Hematopoietic multipotent progenitor cell treated with erythropoietin and hydrocortisone succinate and interleukin-3 and kit ligand, for 6 days (in vitro differentiated cells): ENCODE results near the gene ERFE.

Experiments
- DNase-seq: peaks from one replicate; pipeline ENCODE4 v3.0.0-alpha.2; 2015

Gene ERFE

DNA sequence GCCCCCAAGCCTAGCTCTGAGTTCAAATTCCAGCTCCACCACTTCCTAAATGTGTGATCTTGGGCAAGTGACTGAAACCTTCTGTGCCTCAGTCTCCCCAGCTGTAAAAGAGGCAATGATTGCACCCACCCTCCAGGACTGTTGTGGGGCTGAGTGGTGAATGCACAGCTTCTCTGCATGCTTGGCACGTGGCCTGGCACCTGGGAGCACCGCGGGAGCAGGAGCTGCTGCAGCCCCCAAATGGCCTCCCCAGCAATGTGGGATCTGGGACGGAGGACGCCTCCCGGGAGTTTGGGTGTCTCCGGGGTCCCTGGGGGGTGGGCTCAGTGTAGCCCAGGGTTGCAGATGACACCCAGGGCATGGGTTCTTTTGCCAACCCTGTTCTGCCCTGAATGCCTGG is 18.7 kb upstream of the ERFE start:
- no peak for DNase-seq

DNA sequence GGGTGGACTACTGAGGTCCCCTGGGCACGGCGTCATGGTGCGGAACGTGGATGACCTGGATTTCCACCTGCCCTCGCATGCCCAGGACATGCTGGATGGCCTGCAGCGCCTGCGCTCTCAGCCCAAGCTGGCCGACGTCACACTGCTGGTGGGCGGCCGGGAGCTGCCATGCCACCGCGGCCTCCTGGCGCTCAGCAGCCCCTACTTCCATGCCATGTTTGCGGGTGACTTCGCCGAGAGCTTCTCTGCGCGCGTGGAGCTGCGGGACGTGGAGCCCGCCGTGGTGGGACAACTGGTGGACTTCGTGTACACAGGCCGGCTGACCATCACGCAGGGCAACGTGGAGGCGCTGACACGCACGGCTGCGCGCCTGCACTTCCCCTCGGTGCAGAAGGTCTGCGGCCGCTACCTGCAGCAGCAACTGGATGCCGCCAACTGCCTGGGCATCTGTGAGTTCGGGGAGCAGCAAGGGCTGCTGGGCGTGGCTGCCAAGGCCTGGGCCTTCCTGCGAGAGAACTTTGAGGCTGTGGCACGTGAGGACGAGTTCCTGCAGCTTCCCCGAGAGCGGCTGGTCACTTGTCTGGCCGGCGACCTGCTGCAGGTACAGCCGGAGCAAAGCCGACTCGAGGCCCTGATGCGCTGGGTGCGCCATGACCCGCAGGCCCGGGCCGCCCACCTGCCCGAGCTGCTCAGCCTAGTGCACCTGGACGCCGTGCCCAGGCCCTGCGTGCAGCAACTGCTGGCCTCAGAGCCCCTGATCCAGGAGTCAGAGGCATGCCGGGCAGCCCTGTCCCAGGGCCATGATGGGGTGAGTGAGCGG is 17.8 kb upstream of the ERFE start:
- no peak for DNase-seq

DNA sequence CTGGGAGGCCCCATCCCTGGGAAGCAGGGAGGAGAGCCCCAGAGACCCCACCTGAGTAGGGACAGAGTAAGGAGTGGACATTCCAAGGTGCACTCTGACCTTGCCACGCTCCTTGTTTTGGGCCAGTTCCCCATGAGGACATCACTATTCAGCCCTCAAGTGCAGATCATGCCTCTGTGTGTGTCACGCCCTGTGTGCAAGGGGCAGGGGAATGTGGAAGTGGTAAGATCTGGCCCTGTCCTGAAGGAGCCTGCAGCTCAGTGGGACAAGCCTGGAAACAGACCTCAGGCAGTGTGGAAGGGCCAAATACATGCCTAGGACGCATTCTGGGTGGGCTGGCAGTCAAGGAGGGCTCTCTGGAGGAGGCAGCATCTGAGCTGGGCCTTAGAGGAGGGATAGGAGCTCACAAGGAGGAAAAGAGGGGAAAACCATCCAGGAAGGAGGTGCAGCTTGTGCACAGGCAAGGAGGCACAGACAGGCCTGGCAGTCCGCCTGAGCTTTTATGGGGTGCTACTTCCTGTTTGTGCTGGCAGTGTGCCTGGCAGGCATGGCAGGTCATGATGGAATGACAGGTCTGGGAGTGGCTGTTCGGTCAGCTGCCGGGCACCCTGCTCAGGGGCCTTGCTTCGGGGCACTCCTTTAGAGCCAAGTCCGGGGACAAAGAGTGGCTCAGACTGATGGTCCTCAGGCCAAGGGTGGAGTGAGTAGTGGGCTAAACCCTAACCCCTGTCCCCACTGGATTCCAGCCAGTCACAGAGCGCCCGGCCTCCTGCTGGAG is 17.0 kb upstream of the ERFE start:
- peak; percentile 85 for DNase-seq

DNA sequence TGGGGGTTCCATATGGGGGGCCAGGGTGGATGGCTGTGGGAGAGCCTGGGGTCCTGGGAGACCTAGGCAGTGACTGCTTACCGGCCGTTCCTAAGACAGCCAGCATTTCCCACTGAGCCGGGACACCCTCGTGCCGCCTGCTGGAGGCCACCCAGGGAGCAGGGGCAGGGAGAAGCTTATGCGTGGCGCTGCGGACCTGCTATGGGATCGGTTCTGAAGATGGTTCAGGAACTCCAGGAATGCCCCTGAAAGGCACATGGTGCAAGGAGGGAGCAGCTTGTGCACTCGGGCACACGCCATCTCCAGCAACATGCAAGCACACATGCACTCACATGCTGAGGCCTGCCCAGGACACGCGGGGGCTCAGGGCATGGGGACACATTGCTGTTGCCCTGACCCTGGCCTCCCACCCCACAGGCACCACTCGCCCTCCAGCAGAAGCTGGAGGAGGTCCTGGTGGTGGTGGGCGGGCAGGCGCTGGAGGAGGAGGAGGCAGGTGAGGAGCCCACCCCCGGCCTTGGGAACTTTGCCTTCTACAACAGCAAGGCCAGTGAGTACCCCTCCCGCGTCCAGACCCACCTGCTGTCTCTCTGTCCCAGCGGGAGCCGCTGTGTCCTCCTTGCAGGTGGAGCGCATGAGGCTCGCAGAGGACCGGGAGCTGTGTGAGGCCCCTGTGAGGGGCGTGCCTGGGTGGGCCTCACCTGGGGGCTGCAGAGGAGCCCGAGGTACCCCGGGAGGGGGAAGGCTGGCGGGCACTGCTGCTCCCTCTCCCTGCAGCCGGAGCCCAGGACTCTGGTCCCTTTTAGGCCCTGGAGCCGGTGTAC is 16.2 kb upstream of the ERFE start:
- no peak for DNase-seq

DNA sequence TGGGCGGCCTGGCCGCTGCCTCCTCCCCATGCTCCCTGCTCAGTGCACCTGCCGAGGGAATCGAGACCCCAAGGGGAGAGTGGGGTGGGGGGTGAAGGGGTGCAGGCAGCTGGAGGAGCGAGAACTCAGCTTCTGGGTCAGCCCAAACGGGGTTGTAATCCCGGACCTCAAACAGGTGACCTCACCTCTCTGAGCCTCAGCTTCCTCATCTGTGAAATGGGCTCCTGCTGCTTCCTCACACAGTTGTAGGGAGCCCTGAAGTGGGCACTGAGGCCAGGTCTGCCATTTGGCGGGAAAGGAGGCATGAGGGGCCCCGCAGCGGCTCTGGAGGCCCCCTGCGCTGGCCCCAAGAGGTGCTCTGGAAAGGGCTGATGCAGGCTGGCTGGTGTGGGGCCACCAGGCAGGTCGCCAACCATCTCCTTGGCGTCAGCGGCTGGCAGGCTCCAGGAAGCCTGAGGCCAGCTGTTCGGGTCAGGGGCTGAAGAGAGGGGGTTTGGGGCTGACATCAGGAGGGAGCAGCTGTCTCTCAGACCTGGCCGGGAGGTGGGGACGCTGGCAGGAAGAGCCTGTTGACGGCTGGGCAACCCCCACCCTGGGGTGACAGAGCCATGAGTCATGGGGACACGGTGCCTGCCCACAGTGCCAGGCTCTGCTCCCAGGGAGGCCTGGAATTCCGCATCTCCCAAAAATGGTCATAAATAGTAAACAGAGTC is 15.4 kb upstream of the ERFE start:
- DNase-seq = peak; percentile 12

DNA sequence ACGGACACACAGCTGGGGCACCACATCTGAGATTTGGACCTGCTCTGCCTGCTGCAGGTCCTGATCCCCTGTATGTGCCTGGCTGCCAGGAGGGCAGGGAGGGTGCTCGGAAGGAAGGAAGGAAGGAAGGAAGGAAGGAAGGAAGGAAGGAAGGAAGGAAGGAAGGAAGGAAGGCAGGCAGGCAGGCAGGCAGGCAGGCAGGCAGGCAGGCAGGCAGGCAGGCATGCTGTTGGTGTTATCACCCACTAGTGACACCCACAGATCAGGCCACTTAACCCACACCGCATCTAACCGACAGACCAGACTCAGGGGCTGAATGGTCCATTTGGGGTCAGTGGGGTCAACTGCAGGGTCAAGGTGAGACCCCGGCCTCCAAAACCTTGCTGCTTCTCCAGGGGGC is 14.5 kb upstream of the ERFE start:
- no peak for DNase-seq

DNA sequence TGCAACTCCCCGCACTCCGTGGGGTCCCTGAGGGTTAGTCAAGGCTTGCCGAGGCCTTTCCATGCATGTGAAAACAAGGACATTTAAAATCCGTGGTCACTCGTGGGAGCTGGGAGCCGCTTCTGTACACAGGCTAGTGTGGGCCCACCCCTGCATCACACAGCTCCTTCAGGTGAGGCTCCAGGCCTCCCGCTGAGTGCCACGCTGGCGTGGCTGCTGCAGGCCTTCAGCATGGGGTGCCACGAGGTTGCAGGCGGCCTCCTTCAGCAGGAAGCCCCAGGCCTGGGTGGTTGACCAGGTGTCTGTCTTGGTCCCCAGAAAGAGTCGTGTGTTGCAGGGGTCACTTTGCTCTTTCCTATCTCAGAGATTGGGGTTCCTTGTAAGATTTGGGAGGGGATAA is 13.7 kb upstream of the ERFE start:
- DNase-seq = no peak

DNA sequence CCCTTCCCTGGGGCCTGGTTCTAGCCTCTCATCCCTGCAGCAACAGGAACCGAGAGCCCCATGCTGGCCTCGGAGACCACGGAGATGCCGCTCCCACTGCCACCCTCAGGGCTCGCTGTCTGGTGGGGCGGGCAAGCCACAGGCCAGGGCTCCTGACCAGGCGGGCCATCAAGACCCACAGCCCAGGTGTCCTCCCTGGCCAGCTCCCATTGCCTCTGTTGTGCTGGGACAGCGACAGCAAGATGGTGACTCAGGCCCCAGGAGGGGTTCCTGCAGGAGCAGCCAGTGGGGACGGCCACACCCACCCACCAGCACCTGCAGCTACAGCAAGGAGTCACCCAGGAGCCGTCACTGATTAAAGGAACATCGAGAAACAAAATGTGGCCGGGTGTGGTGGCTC is 12.9 kb upstream of the ERFE start:
- no peak for DNase-seq

DNA sequence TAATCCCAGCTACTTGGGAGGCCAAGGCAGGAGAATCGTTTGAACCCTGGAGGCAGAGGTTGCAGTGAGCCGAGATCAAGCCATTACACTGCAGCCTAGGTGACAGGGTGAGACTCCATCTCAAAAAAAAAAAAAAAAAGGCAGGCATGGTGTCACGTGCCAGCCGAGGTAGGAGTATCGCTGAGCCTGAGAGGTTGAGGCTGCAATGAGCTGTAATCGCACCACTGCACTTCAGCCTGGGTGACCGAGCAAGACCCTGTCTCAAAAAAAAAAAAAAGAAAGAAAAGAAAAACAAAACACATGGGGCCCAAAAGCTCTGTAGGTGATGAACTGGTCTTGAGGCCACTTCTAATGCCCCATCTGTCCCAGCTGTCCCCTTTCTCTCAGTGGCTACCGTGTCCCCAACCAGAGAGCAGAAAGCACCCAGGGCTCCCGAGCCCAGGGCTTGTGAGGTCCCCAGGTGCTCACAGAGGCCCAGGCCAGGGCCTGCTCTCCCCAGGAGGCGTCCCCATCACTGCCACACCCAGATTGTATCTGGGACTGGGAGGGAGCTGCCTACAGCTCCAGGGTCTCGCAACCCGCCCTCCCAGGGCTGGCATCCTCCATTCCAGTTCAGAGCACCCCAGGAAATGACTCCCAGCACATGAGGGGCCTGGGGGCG is 11.8 kb upstream of the ERFE start:
- peak; percentile 16 for DNase-seq

DNA sequence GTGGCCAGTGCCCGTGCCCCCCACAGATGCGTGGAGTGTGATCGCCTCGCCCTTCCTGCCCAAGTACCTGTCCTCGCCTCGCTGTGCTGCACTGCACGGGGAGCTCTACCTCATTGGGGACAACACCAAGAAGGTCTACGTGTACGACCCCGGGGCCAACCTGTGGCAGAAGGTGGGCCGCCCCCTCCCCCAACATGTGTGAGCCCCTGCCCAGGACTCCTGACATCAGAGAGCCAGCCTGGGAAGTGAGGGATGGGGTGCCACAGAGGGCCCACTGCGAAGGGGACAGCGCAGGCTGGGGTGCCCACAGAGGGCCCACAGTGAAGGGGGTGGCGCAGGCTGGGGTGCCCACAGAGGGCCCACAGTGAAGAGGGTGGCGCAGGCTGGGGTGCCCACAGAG is 9.8 kb upstream of the ERFE start:
- no peak for DNase-seq

DNA sequence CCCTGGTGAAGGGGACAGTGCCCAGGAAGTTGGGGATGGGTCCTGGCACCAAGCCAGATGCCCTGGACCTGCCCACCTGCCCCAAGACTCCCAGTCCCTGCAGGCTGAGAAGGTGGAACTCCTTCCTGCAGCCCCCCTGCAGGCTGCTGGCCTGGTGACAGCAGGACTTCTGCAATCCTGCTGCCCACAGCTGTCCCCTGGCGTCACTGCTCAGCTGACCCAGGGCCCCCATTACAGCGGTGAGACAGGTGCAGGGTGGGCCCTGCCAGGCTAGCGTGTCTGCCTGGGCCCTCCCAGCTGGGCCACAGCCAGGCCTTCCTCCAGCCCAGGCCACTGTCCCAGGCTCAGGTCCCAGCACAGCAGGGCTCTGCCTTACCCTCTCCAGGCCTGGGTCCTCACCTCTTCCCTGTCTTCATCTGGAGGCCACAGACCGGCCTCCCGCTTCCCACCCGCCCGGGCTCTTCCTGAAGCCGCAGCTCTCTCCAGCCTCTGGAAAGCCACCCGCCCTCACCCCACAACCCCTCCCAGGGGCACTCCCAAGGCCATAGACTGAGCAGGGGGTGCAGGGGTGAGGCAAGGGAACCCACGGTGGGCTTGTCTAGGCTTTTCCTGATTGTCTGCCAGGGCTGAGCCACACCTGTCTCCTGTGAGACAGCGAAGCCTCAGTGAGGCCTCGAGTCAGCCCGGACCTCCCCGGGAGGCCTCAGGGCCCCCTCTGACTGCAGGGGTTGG is 8.8 kb upstream of the ERFE start:
- DNase-seq = no peak

DNA sequence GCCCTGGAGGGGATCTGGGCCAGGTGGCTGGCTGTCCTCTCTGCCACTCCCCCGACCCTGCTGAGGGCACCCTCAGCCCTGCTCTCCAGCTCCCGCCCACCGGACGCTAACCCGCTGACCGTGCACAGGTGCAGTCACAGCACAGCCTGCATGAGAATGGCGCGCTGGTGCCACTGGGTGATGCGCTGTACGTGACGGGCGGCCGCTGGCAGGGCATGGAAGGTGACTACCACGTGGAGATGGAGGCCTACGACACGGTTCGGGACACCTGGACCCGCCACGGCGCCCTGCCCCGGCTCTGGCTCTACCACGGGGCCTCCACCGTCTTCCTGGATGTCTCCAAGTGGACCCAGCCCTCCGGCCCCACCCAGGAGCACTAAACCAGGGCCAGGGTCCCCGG is 8.1 kb upstream of the ERFE start:
- DNase-seq = no peak

DNA sequence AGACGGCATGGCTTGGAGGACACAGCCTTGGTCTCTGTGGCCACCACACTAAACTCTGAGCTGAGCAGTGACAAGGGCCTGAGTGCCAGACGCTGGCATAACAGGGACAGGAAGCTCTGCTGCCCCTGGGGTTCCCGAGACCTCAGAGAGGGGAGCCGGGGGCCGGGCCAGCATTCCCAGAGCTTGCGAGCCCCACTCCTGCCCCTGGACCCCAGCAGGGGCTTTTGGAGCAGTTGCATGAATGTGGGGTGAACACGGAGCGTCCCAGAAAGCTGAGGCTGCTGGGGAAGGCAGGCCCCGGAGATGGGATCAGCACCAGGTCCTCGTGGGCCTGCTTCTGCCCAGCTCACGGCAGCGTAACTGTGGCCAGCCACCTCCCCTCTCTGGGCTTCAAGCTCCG is 7.6 kb upstream of the ERFE start:
- DNase-seq = no peak

DNA sequence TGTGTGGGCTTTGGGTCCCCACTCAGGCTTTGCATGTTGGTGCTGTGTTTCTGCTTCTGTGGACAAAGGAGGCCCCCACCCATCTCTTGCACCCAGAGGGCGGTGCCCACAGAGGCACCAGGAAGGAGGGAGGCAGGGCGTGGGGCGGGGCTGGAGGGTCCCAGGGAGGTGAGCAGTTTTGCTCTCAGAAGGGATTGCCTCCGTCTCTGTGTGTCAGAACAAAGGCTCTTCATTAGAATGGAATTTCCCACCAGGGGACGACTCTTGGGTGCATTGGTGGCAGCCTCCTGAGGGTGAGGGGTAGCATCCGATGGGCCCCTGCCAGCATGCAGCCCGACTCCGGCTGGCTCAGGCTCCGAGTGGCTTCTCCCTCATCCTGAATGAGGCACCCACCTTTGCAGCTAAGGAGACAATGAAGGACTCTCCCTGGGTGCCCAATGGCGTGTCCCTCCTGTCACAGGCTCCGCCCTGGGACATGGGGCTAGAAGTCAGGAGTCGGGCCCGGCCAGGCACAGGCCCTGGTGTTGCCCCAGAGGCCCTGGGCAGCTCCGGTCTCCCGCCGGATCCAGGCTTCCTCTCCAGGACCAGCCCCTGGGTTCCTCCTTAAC is 7.0 kb upstream of the ERFE start:
- DNase-seq = no peak

DNA sequence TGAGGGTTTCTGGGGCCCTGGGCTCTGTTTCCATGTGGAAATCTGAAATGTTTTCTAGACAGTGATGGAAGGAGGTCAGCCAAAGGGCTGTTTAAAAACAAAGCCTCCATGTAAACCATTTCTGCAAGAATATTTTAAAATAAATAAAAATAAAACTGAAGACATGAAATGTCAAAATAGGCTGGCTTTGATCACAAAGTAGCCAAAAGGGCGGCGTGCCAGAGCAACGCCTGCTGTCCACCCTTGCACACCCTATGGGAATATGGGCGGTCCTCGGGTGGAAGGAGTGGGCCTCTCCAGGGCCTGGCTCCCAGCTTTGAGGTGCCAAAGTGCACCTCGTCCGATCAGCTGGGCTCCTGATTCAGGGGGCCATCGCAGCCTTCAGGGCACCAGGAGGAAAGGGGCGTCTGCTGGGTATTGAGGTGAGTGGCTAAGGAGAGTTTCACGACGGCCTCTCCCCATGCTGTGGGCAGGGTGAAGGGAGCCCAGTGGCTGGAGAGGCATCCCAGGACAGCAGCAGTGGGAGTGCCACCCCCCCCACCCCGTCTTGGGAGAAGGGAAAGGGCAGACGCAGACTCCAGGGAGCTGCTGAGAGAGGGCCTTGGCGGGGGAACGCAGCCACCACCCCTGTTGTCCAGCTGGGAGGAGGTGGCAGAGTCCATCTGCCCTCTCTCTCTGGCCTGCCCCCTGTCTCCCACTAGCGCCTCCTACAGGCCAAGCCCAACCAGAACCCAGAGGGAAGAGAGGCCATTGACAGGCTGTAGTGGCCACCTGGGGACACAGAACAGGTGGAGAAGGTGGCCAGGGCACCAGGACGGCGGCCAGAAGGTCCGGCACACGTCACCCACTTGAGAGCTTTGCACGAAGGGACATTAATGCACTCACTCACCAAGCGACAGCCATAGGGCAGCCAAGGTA is 5.7 kb upstream of the ERFE start:
- DNase-seq = no peak

DNA sequence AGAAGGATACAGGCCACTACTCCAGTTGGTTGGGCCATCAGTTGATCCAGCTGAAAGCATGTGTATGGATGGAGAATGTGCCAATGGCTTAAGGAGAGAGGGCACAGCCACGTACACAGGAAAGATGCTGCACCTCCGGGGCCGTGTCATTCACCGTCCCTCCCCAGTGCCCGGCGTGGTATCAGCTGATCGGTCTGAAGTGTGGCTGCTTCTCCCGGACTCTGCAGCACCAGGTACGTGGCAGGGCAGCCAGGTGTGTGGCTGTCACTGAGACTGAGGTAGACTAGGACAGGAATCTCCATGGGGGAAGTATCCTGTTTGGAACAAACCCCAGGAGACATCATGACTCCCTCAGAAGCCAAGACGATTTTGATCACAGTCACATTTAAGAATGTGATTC is 4.2 kb upstream of the ERFE start:
- no peak for DNase-seq

DNA sequence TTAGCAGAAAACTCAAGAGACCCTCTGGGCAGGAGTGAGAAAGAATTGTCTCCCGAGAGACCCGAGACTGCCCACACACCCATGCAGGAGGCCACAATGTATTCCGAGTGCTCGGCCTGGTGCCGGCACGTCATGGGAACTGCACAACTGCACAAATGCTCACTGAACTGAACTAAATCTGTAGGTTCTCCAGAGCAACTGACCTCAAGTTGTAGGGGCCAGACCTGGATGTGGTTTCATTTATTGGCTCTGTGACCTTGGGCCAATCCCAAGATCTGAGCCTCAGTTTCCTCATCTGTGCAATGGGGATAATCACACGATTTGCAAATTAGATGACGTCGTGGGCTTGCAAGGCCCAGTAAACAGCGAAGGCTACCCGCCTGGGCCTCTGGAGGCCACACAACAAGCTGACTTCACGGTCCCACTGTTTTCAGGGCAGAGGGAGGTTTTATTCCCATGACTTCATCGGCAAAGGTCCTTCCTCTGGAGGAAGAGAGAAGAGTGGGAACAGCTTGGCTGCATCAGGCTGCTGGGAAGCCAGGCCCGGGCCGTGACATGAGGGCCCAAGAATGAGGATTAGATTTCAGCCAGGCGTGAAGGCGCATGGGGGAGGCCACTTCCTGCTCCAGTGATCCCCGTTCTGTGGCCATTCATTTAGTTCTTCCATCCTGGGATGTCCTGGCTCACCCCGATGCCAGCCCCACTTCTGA is 3.6 kb upstream of the ERFE start:
- DNase-seq = no peak

DNA sequence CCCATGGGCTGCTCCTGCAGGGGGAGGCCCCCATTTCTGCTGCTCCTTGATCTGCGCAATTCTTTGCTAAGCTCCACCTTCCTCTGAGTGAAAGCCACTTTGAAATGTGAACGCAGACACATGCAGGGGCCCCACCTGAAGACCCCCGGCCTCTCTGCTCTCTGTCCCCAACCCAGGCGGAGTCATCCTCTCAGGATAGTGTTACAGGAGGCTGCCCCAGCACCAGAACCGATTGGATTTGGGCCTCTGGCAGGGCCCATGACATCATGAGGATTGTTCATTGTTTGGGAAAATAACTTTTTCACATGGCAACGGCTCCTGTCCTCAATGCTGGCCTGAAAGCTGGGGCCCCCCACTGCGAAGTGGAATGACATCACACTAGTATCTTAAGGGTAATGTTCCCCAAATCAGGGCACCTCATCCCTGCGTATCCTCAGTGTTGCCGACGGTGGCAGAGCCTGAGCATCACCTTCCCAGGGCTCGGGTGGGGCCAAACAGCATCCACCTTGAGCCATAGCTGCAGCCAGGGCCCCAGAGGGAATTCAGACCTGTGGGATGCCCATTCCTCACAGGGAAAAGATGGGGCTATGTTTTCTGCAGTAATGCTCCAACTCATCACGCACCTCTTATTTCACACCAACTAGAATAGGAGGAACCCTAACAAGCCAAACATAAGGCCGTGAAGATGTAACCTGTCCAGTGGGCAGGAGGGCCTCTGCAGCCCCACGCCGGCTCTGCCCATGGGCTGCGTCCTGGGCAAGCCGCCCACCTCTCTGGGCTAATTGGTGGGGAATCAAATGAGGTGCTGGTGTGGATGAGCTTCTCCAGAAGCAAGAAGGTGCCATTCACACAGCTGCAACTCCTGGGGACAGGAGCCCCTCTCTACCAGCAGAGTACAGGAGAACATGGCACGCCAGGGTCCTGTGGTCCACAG is 2.7 kb upstream of the ERFE start:
- DNase-seq = no peak
